Immature natural killer cell (primary cell): ENCODE measurements around the gene ZBTB32. TPM values are rescaled to one million over a fixed set of nuclear protein-coding genes. Genes with fewer than 3 reads are reported as not detected.
"Not testable (repeated sequence)": the region's sequence is repeated elsewhere in the genome, so short reads cannot be mapped to it uniquely, and the experiment has no call there.

ENCODE experiments used
- DNase-seq, 3 donors: peaks; one replicate each; pipeline ENCODE4 v3.0.0; 2022; ENCODE audit warnings: mixed read lengths in 1 of 3
- H3K27ac Mint-ChIP-seq, 6 donors: one replicate each; pipeline ENCODE4 v1.8.0; 2020; ENCODE audit warnings: mixed read lengths in 6 of 6, mild to moderate bottlenecking in 5 of 6, inconsistent platforms in 4 of 6, moderate library complexity in 3 of 6
- H3K27me3 Mint-ChIP-seq, 3 donors: one replicate each; pipeline ENCODE4 v1.8.0; 2020 to 2021; ENCODE audit warnings: low read depth in 3 of 3, mild to moderate bottlenecking in 3 of 3, mixed read lengths in 3 of 3, moderate library complexity in 3 of 3, inconsistent platforms in 1 of 3
- H3K36me3 Mint-ChIP-seq, 3 donors: one replicate each; pipeline ENCODE4 v1.8.0; 2020; ENCODE audit warnings: mixed read lengths in 3 of 3, inconsistent platforms in 2 of 3, mild to moderate bottlenecking in 2 of 3
- H3K4me1 Mint-ChIP-seq, 2 donors: one replicate each; pipeline ENCODE4 v1.8.0; 2020; ENCODE audit warnings: inconsistent platforms in 2 of 2, mild to moderate bottlenecking in 2 of 2, mixed read lengths in 2 of 2, moderate library complexity in 1 of 2
- H3K4me3 Mint-ChIP-seq, 5 donors: one replicate each; pipeline ENCODE4 v1.8.0; 2020; ENCODE audit warnings: mild to moderate bottlenecking in 5 of 5, mixed read lengths in 5 of 5, inconsistent platforms in 3 of 5, moderate library complexity in 3 of 5
- H3K9me3 Mint-ChIP-seq, 6 donors: one replicate each; pipeline ENCODE4 v1.8.0; 2020; ENCODE audit warnings: mild to moderate bottlenecking in 6 of 6, mixed read lengths in 6 of 6, inconsistent platforms in 4 of 6, moderate library complexity in 3 of 6
- polyA plus RNA-seq, 3 donors: library from polyadenylated mRNA; unstranded; fragments of 300-500 nt; fragmentation: Illumina TruSeq; gene quantifications; one replicate each; pipeline ENCODE4 v1.2.3, GENCODE V29; 2021

The ZBTB32 gene
- polyA plus RNA-seq, 3 donors from 2014 or later: not detected

GRCh38 chr19:35671818-35672217 lies 32.5 kb upstream of the ZBTB32 start:
- Mint-ChIP-seq H3K27me3 (peaks cover 5 to 14% (median 11%) of the 10 kb centered on the region in 3 donors), H3K9me3 (peaks cover 0 to 2% (median 0%) of the 10 kb centered on the region in 6 donors), H3K4me1 (peaks cover 6 to 8% of the 10 kb centered on the region in 2 donors), H3K4me3 (no peak overlapping the region), H3K27ac (no peak overlapping the region), H3K36me3 (no peaks in the 10 kb centered on the region)
- no peak for DNase-seq

GRCh38 chr19:35673121-35673804 lies 31.1 kb upstream of the ZBTB32 start:
- peaks cover 6 to 8% of the 10 kb centered on the region in 2 donors for H3K4me1 Mint-ChIP-seq
- peak in 1 of 3 donors; percentile 14 for DNase-seq
- no peaks in the 10 kb centered on the region for H3K36me3 Mint-ChIP-seq
- no peak overlapping the region for H3K27ac Mint-ChIP-seq
- H3K4me3 Mint-ChIP-seq: peak overlapping the region; percentile 61 to 75 (median 74)
- peaks cover 5 to 16% (median 11%) of the 10 kb centered on the region in 3 donors for H3K27me3 Mint-ChIP-seq
- H3K9me3 Mint-ChIP-seq: peaks cover 0 to 2% (median 0%) of the 10 kb centered on the region in 6 donors

DNA sequence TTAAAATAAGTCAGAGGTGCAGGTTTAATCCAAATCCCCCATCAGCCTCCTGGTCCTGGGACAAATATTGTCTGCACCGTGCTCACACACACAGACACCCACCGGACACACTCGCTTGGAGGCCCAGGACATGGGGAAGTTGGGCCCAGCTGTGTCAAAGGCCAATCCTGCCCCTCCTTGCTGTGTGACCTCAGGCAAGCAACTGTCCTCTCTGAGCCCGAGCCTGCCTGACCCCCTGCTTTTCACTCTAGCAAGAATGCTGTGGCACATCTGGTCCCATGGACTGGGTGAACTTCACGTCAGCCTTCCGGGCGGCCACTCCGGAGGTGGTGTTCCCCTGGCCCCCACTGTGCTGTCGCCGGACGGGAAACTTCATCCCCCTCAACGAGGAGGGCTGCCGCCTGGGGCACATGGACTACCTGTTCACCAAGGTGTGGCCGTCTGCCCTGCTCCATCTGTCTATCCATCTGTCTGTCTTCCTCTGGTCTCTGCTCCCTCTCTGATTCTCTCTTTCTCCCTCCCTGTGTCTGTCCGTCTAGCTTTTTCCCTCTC lies 28.7 kb upstream of the ZBTB32 start:
- Mint-ChIP-seq H3K4me1 (peaks cover 6 to 8% of the 10 kb centered on the region in 2 donors), H3K9me3 (no peaks in the 10 kb centered on the region), H3K36me3 (no peaks in the 10 kb centered on the region), H3K27me3 (peaks cover 5 to 14% (median 11%) of the 10 kb centered on the region in 3 donors), H3K4me3 (no peak overlapping the region), H3K27ac (no peak overlapping the region)
- DNase-seq: no peak

DNA sequence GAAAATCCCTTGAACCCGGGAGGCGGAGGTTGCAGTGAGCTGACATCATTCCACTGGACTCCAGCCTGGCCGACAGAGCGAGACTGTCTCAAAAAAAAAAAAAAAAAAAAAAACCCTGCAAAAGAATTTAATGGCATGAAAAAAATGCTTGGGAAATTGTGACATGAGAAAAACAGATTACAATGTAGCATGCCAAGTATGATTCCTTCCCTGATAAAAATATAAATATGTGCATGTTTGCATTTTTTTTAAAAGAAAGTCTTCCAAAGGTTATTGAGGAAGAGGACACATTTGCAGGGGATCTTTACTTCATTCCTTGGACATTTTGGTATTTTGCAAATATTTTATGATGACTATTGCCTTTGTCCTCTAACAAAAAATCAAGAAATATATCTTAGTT lies 14.5 kb upstream of the ZBTB32 start:
- H3K27ac Mint-ChIP-seq: no peak overlapping the region
- no peaks in the 10 kb centered on the region for H3K4me1 Mint-ChIP-seq
- H3K36me3 Mint-ChIP-seq: no peaks in the 10 kb centered on the region
- DNase-seq: no peak
- no peaks in the 10 kb centered on the region for H3K9me3 Mint-ChIP-seq
- peaks cover 0 to 2% (median 1%) of the 10 kb centered on the region in 3 donors for H3K27me3 Mint-ChIP-seq
- no peak overlapping the region for H3K4me3 Mint-ChIP-seq

- H3K36me3 Mint-ChIP-seq, DNase-seq, H3K4me3 Mint-ChIP-seq, H3K27me3 Mint-ChIP-seq, H3K27ac Mint-ChIP-seq, H3K4me1 Mint-ChIP-seq, H3K9me3 Mint-ChIP-seq: not testable (repeated sequence)
These were observed 13.3 kb upstream of the ZBTB32 start for GRCh38 chr19:35691106-35691505.

DNA sequence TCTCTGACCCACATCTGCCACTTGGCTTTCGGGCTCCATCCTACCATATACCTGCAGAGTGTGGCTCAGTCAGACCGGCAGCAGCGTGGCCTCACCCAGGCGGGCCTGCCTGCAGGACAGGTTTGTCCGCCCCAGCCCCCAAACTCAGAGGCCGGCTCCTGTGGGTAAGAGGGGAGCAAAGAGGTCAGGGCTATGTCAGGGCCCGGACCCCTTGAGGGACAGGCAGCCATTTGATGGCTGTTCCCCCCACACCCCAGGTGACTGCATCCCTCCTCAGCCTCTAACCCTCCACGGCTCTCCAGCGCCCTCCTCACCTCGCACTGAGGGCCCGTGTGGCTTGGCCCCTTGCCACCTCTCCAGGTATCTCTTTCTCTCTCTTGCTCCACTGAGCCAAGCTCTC lies 12.3 kb upstream of the ZBTB32 start:
- DNase-seq: no peak
- no peak overlapping the region for H3K4me3 Mint-ChIP-seq
- H3K9me3 Mint-ChIP-seq: no peaks in the 10 kb centered on the region
- H3K27ac Mint-ChIP-seq: no peak overlapping the region
- no peaks in the 10 kb centered on the region for H3K4me1 Mint-ChIP-seq
- H3K27me3 Mint-ChIP-seq: peaks cover 0 to 1% (median 0%) of the 10 kb centered on the region in 3 donors
- no peaks in the 10 kb centered on the region for H3K36me3 Mint-ChIP-seq

DNA sequence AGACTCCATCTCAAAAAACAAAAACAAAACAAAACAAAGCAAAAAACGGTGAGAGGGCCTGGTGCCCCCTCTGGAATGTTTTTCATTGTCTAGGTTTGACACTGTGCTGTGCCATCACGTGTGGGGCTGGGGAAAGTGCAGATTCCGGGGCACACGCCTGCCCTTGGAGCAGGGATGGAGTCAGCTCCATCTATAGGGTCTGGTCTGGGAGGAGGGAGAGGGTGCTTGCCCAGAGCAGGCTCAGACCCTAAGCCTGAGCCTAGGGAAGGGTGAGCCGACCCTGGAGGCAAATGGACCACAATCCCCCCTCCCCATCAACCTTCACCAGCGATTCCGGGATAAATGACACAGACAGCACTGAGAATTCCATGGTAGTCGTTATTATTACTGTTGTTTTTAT lies 10.9 kb upstream of the ZBTB32 start:
- no peak for DNase-seq
- Mint-ChIP-seq H3K4me3 (no peak overlapping the region), H3K27ac (no peak overlapping the region), H3K4me1 (no peaks in the 10 kb centered on the region), H3K9me3 (no peaks in the 10 kb centered on the region), H3K36me3 (no peaks in the 10 kb centered on the region), H3K27me3 (peaks cover 0 to 1% (median 0%) of the 10 kb centered on the region in 3 donors)

GRCh38 chr19:35693835-35694599 lies 10.3 kb upstream of the ZBTB32 start:
- Mint-ChIP-seq H3K36me3 (no peaks in the 10 kb centered on the region), H3K9me3 (no peaks in the 10 kb centered on the region), H3K4me1 (no peaks in the 10 kb centered on the region), H3K4me3 (no peak overlapping the region), H3K27me3 (peaks cover 0 to 1% (median 0%) of the 10 kb centered on the region in 3 donors), H3K27ac (no peak overlapping the region)
- peak; percentile 81 to 87 (median 83) for DNase-seq

- no peak overlapping the region for H3K27ac Mint-ChIP-seq
- DNase-seq: no peak
- H3K4me3 Mint-ChIP-seq: no peak overlapping the region
- no peaks in the 10 kb centered on the region for H3K4me1 Mint-ChIP-seq
- no peaks in the 10 kb centered on the region for H3K36me3 Mint-ChIP-seq
- no peaks in the 10 kb centered on the region for H3K9me3 Mint-ChIP-seq
- H3K27me3 Mint-ChIP-seq: peaks cover 0 to 1% (median 1%) of the 10 kb centered on the region in 3 donors
These were observed 8.4 kb upstream of the ZBTB32 start for GRCh38 chr19:35695895-35696422.

GRCh38 chr19:35696835-35697234 lies 7.5 kb upstream of the ZBTB32 start:
- DNase-seq: no peak
- H3K27ac Mint-ChIP-seq: no peak overlapping the region
- H3K4me1 Mint-ChIP-seq: no peaks in the 10 kb centered on the region
- no peaks in the 10 kb centered on the region for H3K36me3 Mint-ChIP-seq
- H3K9me3 Mint-ChIP-seq: no peaks in the 10 kb centered on the region
- no peak overlapping the region for H3K4me3 Mint-ChIP-seq
- peaks cover 0 to 3% (median 1%) of the 10 kb centered on the region in 3 donors for H3K27me3 Mint-ChIP-seq

DNA sequence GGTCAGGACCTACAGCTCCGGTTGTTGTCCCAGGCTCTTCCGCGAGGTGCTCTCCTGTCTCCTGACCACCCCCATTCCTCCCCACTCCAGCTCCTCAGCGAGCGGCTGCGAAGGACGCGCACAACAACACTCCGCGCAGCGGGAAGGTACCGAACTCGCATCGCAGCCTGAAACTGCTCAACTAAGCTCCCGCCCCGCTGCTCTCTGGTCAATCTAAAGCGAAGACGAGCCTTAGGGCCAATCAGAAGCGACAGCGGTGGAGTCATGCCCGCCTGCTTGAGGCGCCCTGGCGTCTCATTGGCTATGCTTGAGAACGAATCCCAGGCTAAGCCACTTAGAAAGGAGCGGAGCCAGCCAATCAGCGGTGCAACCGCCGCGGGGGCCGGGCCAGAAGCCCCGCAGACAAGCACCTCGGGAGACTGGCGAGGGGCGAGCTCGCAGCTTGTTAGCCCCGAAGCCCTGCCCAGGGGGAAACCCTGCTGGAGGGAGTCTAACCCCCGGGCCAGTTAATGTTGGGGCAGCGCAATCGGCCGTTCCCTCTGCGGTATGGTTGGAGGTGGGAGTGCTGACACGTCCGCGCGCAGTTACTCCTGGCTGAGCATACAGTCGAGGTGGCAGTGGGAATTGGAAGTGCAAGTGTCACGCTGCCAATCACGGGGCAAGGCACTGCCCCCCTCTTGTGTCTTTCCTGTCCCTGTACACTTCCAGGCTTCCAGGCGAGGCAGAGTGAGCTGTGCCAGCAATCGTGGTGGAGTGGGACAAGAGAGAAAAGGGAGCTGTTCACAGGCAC lies 1.9 kb upstream of the ZBTB32 start:
- Mint-ChIP-seq H3K4me3 (peak overlapping the region; percentile 94 to 99 (median 96)), H3K9me3 (no peaks in the 10 kb centered on the region), H3K4me1 (peaks cover 5 to 9% of the 10 kb centered on the region in 2 donors), H3K36me3 (no peaks in the 10 kb centered on the region), H3K27ac (peak overlapping the region; percentile 35 to 91 (median 84)), H3K27me3 (peaks cover 0 to 9% (median 2%) of the 10 kb centered on the region in 3 donors)
- peak; percentile 86 to 89 (median 87) for DNase-seq

GRCh38 chr19:35703343-35703742 lies 1.0 kb upstream of the ZBTB32 start:
- no peaks in the 10 kb centered on the region for H3K9me3 Mint-ChIP-seq
- H3K27ac Mint-ChIP-seq: no peak overlapping the region
- peaks cover 5 to 9% of the 10 kb centered on the region in 2 donors for H3K4me1 Mint-ChIP-seq
- DNase-seq: no peak
- peaks cover 2 to 9% (median 2%) of the 10 kb centered on the region in 3 donors for H3K27me3 Mint-ChIP-seq
- peak overlapping the region in 1 of 5 donors; percentile 96 for H3K4me3 Mint-ChIP-seq
- no peaks in the 10 kb centered on the region for H3K36me3 Mint-ChIP-seq

DNA sequence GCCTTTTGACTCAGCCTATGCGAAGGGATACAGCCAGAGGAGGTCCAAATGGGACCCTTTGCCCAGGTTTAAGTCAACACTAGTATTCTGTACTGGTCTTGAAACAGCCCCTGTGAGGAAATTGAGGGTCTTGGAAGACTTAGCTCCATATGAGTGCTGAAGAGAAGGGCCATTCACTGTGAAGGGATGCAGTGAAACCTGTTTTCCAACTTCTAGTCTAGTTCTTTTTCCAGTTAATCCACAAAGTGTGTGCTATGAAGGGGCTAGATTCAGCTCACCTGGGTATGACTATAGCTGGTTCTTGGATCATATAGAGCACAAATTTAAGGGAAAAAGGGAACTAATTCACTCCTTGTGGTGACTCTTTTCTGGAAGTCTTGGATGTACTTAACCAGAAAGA lies 4.0 kb downstream of the ZBTB32 start:
- no peak overlapping the region for H3K27ac Mint-ChIP-seq
- no peaks in the 10 kb centered on the region for H3K36me3 Mint-ChIP-seq
- H3K9me3 Mint-ChIP-seq: no peaks in the 10 kb centered on the region
- peaks cover 2 to 4% (median 3%) of the 10 kb centered on the region in 3 donors for H3K27me3 Mint-ChIP-seq
- no peaks in the 10 kb centered on the region for H3K4me1 Mint-ChIP-seq
- DNase-seq: no peak
- no peak overlapping the region for H3K4me3 Mint-ChIP-seq
